Endothelial cell of umbilical vein (primary cell): ENCODE results near the gene TCERG1L. TPM values are rescaled to one million over a fixed set of nuclear protein-coding genes. Genes with fewer than 3 reads are reported as not detected.

Experiments used
- BruUV-seq: library from RNA; stranded (reverse); fragments of 400-500 nt; replicated peaks from 2 replicates; lab custom pipeline; 2021; lab: Mats Ljungman, UMichigan
- CTCF ChIA-PET: fragments of 300-600, 350-600 bp; sonication (Branson Sonifier 250); formaldehyde crosslinking; loops from one replicate; lab custom pipeline; 2021; ENCODE audit warnings: antibody characterized with exemption, inconsistent platforms; lab: Charles Lee
- POLR2A ChIA-PET: fragments of 300-600, 350-600 bp; sonication (Branson Sonifier 250); formaldehyde crosslinking; loops from one replicate; lab custom pipeline; 2021; ENCODE audit warnings: antibody characterized with exemption, inconsistent platforms; lab: Charles Lee
- DNase-seq: peaks from one replicate; pipeline ENCODE4 v3.0.0-alpha.2; 2011; ENCODE audit warnings: low read depth, low spot score
- FAIRE-seq: peaks from 2 replicates; lab custom pipeline; 2011; peaks lifted over from hg19 to GRCh38; lab: Jason Lieb, UNC
- H2AFZ ChIP-seq: 2 replicates; pipeline ENCODE4 v1.6.0; 2012; ENCODE audit warnings: low read depth, low read length, control low read depth, inconsistent platforms
- H3K27ac ChIP-seq: 2 replicates; pipeline ENCODE4 v1.5.1; 2011; ENCODE audit warnings: low read depth, mild to moderate bottlenecking, control low read depth, low read length, moderate library complexity; ENCODE audit not compliant: insufficient read depth
- H3K27me3 ChIP-seq, 2 experiments: 2 replicates each; pipeline versions ENCODE4 v1.6.0 to v1.6.1; 2011; ENCODE audit warnings: low read length in 2 of 2, mixed read lengths in 1 of 2; ENCODE audit not compliant: control insufficient read depth in 2 of 2, insufficient read depth in 2 of 2
- H3K36me3 ChIP-seq, 2 experiments: 2 replicates in 1 of 2; 3 replicates in 1 of 2; pipeline ENCODE4 v1.5.1; 2011; ENCODE audit warnings: low read length in 2 of 2, mild to moderate bottlenecking in 1 of 2, moderate library complexity in 1 of 2; ENCODE audit not compliant: control insufficient read depth in 2 of 2, insufficient read depth in 2 of 2; ENCODE audit errors: extremely low read depth in 1 of 2
- H3K4me1 ChIP-seq: 3 replicates; pipeline ENCODE4 v1.5.1; 2011; ENCODE audit warnings: mild to moderate bottlenecking, low read length; ENCODE audit not compliant: control insufficient read depth, insufficient read depth; ENCODE audit errors: extremely low read depth
- H3K4me2 ChIP-seq: 2 replicates; pipeline ENCODE4 v1.6.1; 2011; ENCODE audit warnings: low read length, control low read depth, mixed read lengths; ENCODE audit not compliant: insufficient read depth
- H3K4me3 ChIP-seq, 3 experiments: fragments of 200-600 bp in 1 of 3; sonication (generic), shearing (Covaris generic) in 1 of 3; replicated peaks in 1 of 3; 2 replicates each; pipeline ENCODE4 v1.5.1; 2011 to 2016; ENCODE audit warnings: control low read depth in 3 of 3, low read length in 3 of 3, mild to moderate bottlenecking in 2 of 3, inconsistent platforms in 1 of 3, low read depth in 1 of 3, moderate library complexity in 1 of 3; ENCODE audit not compliant: insufficient read depth in 1 of 3
- H3K79me2 ChIP-seq: 2 replicates; pipeline ENCODE4 v1.6.0; 2012; ENCODE audit warnings: low read length, inconsistent platforms; ENCODE audit not compliant: control insufficient read depth, insufficient read depth
- H3K9ac ChIP-seq: replicated peaks from 2 replicates; pipeline ENCODE3; 2011; ENCODE audit warnings: low read length, control low read depth; ENCODE audit not compliant: insufficient read depth; ENCODE audit errors: extremely low read depth
- H3K9me1 ChIP-seq: replicated peaks from 3 replicates; pipeline ENCODE4 v1.6.0; 2011; ENCODE audit warnings: mild to moderate bottlenecking, low read length; ENCODE audit not compliant: control insufficient read depth, insufficient read depth; ENCODE audit errors: extremely low read depth
- H3K9me3 ChIP-seq: replicated peaks from 2 replicates; pipeline ENCODE4 v1.5.1; 2012; ENCODE audit warnings: low read length, inconsistent platforms; ENCODE audit not compliant: control insufficient read depth, insufficient read depth
- H4K20me1 ChIP-seq: replicated peaks from 2 replicates; pipeline ENCODE3; 2011; ENCODE audit warnings: mild to moderate bottlenecking, low read length; ENCODE audit not compliant: control insufficient read depth, insufficient read depth; ENCODE audit errors: extremely low read depth
- FOS ChIP-seq: IDR thresholded peaks from 2 replicates; pipeline ENCODE4 v1.6.1; 2011; ENCODE audit warnings: mild to moderate bottlenecking, low read length, moderate library complexity, borderline replicate concordance; ENCODE audit not compliant: insufficient read depth
- MYC ChIP-seq: IDR thresholded peaks from one replicate; pipeline ENCODE4 v1.6.1; 2011; ENCODE audit warnings: mild to moderate bottlenecking, low read depth, low read length
- POLR2A ChIP-seq: IDR thresholded peaks from 2 replicates; pipeline ENCODE4 v1.6.1; 2012; ENCODE audit warnings: low read depth, mild to moderate bottlenecking, control low read depth, low read length
- POLR2AphosphoS5 ChIP-seq: IDR thresholded peaks from 2 replicates; pipeline ENCODE4 v1.6.1; 2012; ENCODE audit warnings: low read depth, mild to moderate bottlenecking, control low read depth, low read length, moderate library complexity; ENCODE audit not compliant: insufficient read depth
- dilution Hi-C: fragments of 300-500 bp; cut with MboI; formaldehyde crosslinking; loops from one replicate; pipeline ENCODE4 v1.15.0; 2019; ENCODE audit warnings: low sequenced_read_pairs; ENCODE audit not compliant: extremely low pct_ligation_motif_present
- intact Hi-C: fragments of 100-400 bp; cut with micrococcal nuclease; formaldehyde crosslinking; loops from one replicate; pipeline ENCODE4 v1.10.0; 2022
- polyA plus RNA-seq, 4 experiments: library from polyadenylated mRNA; depleted of rRNA in 3 of 4; stranded (reverse) in 3 of 4; unstranded in 1 of 4; fragments of >200 nt; gene quantifications; 2 replicates each; pipeline versions ENCODE4 v1.2.1 to v1.2.3, GENCODE V29; 2011 to 2012; ENCODE audit warnings: missing spikeins in 1 of 4
- total RNA-seq: library from RNA; stranded (reverse); gene quantifications from 2 replicates; pipeline ENCODE4 v1.2.3, GENCODE V29; 2021
- TF ChIP-seq, protein P1 (sequence below), 2 donors: IDR thresholded peaks; 1 replicate in 1 of 2; 2 replicates in 1 of 2; pipeline ENCODE4 v1.5.1; 2011; ENCODE audit warnings: low read length in 2 of 2, mild to moderate bottlenecking in 2 of 2, moderate library complexity in 2 of 2, control low read depth in 1 of 2, inconsistent platforms in 1 of 2, low read depth in 1 of 2; ENCODE audit not compliant: insufficient read depth in 1 of 2; ENCODE audit errors: extremely low read depth in 1 of 2

Gene TCERG1L
- total and polyA plus RNA-seq, 2 donors (not counting 3 experiments of a cell fraction or from before 2014, with no cell fraction given): not detected

DNA sequence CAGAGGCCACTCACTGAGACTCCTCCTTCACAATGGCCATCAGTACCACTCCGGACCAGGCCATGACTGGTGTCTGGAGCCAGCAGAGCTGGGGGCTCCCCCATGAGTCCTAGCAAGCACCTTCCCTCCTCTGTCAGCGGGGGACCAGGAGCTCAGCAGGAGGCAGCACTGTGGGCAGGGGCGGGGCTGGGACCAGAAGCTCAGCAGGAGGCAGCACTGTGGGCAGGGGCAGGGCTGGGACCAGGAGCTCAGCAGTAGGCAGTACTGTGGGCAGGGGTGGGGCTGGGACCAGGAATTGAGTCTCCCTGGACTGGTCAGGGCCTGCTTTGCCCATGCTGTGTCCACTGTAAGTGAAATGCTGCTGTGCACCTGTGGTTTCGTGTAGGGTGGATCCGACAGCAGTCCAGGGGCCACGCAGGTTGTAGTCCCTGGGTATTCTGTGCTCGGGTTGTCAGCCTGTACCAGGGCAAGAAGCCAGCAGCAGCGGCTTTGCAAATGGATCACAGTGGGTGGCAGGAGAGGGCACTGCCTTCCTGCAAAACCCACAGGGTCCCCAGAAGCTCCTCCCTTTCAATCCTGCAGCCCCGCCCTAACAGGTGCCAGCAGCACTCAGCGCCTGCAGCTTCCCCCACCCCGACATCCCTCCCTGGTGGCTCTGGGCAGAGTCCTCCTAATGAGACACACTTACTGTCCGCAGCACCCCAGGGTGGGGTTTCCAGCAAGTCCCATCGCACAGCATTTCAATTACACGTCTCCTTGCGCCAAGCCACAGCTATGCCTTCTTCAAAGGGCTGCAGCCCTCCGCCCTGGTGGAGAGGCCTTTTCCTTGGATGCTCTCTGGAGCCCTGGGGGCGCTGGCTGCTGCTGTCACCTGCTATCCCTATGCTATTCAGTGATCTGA is 220.5 kb downstream of the TCERG1L start:
- intact Hi-C loops: no loop called here

More for the DNA sequence above, 220.5 kb downstream of the TCERG1L start:
- H3K4me3 ChIP-seq: no peak overlapping the region
- DNase-seq (no peak), FAIRE-seq (no peak)
- H3K27me3 ChIP-seq: no peaks in the 10 kb centered on the region
- TF ChIP-seq POLR2AphosphoS5 (no peak), POLR2A (no peak), MYC (no peak), FOS (no peak)
- TF ChIP-seq, protein P1, sequence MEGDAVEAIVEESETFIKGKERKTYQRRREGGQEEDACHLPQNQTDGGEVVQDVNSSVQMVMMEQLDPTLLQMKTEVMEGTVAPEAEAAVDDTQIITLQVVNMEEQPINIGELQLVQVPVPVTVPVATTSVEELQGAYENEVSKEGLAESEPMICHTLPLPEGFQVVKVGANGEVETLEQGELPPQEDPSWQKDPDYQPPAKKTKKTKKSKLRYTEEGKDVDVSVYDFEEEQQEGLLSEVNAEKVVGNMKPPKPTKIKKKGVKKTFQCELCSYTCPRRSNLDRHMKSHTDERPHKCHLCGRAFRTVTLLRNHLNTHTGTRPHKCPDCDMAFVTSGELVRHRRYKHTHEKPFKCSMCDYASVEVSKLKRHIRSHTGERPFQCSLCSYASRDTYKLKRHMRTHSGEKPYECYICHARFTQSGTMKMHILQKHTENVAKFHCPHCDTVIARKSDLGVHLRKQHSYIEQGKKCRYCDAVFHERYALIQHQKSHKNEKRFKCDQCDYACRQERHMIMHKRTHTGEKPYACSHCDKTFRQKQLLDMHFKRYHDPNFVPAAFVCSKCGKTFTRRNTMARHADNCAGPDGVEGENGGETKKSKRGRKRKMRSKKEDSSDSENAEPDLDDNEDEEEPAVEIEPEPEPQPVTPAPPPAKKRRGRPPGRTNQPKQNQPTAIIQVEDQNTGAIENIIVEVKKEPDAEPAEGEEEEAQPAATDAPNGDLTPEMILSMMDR (IDR thresholded peaks at IDR 0.05; ENCODE audit: extremely low read depth in 1 of 2, insufficient read depth in 1 of 2, low read depth in 1 of 2, low read length in 2 of 2): no peak
- BruUV-seq: no TSS peak
- H3K79me2 ChIP-seq: no peaks in the 10 kb centered on the region
- no peak overlapping the region for H3K9ac ChIP-seq
- dilution Hi-C loops: no loop called here
- H4K20me1 ChIP-seq: no peaks in the 10 kb centered on the region
- H3K27ac ChIP-seq: no peak overlapping the region
- ChIA-PET POLR2A (no interaction called here), CTCF (no interaction called here)
- H2AFZ ChIP-seq: no peak overlapping the region
- H3K9me3 ChIP-seq: peaks cover 7% of the 10 kb centered on the region
- H3K4me2 ChIP-seq: no peak overlapping the region
- no peaks in the 10 kb centered on the region for H3K9me1 ChIP-seq
- H3K4me1 ChIP-seq: no peaks in the 10 kb centered on the region
- no peaks in the 10 kb centered on the region for H3K36me3 ChIP-seq
